LNCAP (cell line): Measurements from ENCODE around the gene ZNF609.

Experiments
- CTCF ChIP-seq: fragments of 450-650 bp; IDR thresholded peaks from 2 replicates; pipeline ENCODE4 v1.5.1; 2017; ENCODE audit warnings: mild to moderate bottlenecking

Gene ZNF609

GRCh38 chr15:64444836-64445235, 15.5 kb upstream of the ZNF609 start:
- TF ChIP-seq CTCF = no peak

- no peak for TF ChIP-seq CTCF
These were observed 12.7 kb upstream of the ZNF609 start for GRCh38 chr15:64447536-64448315.

- no peak for TF ChIP-seq CTCF
These were observed 7.2 kb upstream of the ZNF609 start for GRCh38 chr15:64452988-64453688.

- no peak for TF ChIP-seq CTCF
These were observed 6.7 kb upstream of the ZNF609 start for GRCh38 chr15:64453689-64454037.

GRCh38 chr15:64454282-64454681, 6.1 kb upstream of the ZNF609 start:
- no peak for TF ChIP-seq CTCF

- TF ChIP-seq CTCF = no peak
These were observed 4.4 kb upstream of the ZNF609 start for GRCh38 chr15:64455961-64456371.

DNA sequence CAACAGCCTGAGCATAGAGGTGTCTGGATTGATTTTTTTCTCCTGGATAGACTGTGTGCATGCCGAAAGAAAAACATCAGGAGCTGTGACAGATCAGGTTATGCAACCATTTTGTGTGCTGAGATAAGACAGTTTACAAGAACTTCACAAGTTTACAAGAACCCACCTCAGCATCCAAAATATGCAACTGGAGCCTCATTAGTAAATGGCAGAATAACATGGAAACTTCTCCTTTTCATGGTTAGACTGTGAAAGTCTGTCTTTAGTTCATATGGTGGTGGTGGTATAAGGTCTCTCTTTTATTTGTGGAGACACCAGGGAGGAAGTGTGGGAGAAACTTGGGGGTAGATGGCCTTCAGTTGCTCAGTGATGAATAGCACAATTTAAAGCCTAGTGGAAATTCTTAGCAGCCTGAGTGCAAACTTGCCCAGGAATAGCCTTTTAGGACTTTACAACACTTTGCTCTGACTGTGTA, 3.7 kb upstream of the ZNF609 start:
- no peak for TF ChIP-seq CTCF
